NCI-H1417 treated with DMSO at 0.1 percent for 48 hours (cell line): ENCODE results near the gene AIF1.
"Not testable (repeated sequence)": the region's sequence is repeated elsewhere in the genome, so short reads cannot be mapped to it uniquely, and the experiment has no call there.

Experiments used
- DNase-seq: peaks from one replicate; lab custom pipeline; 2025; lab: John Stamatoyannopoulos, UW

The AIF1 gene

DNA sequence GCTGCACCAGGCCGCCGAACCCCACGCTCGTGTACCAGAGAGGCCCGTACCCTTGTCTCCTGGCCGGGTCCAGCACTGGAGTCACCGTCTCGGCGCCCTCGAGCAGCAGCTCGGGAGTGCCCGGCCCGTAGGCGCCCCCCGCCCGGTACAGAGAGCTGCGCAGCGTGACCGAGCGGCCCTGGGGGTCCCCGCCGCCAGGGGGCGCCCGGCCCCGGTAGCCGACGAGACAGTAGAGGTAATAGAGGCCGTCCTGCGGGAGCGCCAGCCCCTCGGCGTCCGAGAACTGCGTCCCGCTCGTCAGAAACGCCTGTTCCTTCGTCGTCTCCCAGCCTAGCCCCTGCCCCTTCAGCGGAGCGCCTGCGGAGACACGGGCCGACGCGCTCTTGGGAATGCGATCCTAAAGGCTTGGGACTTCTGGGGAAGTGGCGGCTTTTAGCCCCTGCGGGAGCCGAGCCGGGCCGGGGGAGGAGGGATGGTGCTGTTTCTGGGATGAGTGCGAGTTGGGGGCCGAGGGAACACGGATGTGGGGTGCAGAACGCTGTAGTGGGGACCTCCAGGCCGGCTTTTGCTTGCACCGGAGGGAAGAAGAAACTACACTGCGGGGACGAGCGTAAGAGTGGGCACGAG is 34.1 kb upstream of the AIF1 start:
- no peak for DNase-seq

GRCh38 chr6:31581434-31582229 is 33.4 kb upstream of the AIF1 start:
- no peak for DNase-seq

DNA sequence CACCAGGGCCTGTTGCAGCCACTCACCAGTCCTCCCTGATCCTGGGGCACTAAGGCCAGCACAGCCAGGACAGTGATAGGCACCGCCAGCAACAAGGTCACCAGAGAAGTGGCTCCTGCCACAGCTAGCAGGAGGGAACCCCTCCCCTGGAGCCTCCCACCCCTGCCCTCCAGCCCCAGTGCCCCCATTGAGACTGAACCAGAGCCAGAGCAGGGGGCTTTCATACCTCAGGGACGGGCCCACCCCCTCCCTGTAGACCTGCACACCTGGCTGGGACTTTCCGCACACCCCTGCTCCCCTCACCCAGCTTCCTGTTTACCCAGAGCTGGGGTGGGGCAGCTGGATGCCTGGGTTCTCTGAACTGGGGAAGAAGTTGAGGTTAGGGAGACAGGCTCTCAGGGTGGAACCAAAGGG is 32.8 kb upstream of the AIF1 start, which contains the start of gene LTB:
Gene LTB, minus strand, starts transcription at position 195 of the 414 bp plus-strand sequence. Its CDS starts 7 bp downstream, at position 188.
- no peak for DNase-seq

- DNase-seq, result no peak
Measured at GRCh38 chr6:31585491-31585890, 29.5 kb upstream of the AIF1 start.

GRCh38 chr6:31586008-31586407 is 29.0 kb upstream of the AIF1 start, which contains the start of gene LST1:
Gene LST1, plus strand, starts transcription at chr6:31586277. Its CDS starts 1,023 bp downstream, at chr6:31587300.
- DNase-seq, result no peak

GRCh38 chr6:31586599-31587281 is 28.3 kb upstream of the AIF1 start:
- no peak for DNase-seq

DNA sequence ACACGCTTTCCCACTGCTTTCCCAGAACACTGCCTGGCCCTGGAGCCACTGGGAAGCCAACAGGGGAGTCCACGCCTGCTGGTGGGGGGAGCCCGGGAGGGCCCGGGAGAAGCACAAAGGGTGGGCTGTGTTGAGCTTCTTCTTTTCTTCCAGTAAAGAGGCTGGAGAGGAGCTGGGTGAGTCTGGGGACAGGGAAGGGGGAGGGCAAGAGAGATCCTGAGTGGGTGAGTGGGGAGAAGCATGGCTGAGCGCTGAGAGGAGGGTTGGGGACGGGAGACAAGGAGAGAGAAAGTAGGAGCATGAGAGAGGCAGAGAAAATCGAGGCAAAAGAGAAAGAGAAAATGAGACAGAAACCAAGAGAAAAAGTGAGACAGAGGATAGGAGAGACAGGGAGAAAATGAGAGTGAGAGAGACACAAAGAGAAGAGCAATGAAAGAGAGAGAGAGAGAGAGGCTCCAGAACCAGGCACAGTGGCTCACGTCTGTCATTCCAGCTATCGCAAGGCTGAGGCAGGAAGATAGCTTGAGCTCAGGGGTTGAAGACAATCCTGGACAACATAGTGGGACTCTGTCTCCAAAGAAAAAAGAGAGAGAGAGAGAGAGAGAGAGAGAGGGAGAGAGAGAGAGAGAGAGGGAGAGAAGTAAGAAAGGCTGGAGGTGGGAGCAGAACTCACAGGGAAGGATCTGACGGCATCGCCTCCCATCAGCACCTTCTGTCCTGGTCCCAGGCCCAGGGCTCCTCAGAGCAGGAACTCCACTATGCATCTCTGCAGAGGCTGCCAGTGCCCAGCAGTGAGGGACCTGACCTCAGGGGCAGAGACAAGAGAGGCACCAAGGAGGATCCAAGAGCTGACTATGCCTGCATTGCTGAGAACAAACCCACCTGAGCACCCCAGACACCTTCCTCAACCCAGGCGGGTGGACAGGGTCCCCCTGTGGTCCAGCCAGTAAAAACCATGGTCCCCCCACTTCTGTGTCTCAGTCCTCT is 26.9 kb upstream of the AIF1 start:
- DNase-seq, result no peak

DNA sequence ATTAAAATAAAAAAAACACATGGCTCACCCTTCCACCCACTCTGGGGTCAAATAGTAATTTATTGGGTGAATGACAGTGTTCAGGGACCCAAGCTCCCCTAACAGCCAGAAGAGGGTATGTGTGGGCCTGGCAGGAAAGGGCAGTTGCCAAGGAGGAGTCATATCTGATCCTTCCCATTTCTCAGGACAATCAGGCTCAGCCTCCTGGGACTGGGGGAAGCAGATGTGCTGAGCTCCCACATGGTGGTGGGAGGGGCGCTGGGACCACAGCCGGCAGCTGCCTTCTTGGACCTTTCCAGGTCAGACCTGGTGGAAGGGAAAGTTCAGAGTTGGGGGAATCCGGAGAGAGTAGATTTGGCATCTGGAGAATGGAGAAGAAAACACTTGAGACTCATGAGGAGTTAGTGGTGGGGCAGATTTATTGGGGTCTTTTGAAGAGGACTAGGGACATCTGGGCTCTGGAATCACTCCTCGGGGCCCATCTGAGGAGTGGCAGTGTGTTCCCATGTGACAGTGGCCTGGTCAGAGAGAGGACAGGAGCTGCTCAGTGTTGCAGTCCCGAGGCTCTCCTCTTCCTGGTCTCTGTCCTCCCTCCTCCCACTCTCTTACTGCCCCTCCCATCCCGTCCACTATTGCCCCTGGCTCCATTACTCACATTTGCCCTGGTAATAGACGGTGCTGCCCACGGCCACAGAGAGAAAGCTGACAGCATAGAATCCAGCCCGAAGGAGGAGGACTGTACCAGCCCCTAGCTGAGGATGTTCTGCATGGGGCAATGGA is 26.0 kb upstream of the AIF1 start:
- no peak for DNase-seq

DNA sequence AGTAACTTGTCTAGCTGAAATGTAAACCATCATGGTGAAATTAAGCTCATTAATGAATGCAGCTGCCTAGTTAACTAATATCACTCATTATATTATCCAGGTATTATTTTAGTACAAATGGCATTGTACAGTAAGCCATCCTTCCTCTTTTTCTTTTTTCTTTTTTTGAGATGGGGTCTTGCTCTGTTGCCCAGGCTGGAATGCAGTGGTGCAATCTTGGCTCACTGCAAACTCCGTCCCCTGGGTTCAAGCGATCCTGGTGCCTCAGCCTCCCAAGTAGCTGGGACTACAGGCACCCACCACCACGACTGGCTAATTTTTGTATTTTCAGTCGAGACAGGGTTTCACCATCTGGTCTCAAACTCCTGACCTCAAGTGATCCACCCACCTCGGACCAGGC is 24.3 kb upstream of the AIF1 start:
- DNase-seq, result not testable (repeated sequence)

GRCh38 chr6:31592396-31592771 is 22.6 kb upstream of the AIF1 start:
- no peak for DNase-seq

DNA sequence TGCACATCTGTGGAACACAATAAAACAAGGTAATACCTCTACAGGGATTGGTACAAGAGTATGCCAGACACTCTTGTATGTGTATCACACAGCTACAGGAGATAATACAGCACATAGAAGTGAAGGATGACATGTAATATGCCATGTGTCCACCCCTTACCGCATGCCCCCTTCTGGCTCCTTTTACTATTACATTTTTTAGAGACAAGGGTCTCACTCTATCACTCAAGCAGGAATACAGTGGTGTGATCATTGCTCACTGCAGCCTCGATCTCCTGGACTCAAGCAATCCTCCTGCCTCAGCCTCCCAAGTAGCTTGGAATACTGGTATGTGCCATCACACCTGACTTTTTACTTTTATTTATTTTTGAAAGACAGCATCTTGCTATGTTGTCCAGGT is 18.0 kb upstream of the AIF1 start:
- DNase-seq, result no peak

DNA sequence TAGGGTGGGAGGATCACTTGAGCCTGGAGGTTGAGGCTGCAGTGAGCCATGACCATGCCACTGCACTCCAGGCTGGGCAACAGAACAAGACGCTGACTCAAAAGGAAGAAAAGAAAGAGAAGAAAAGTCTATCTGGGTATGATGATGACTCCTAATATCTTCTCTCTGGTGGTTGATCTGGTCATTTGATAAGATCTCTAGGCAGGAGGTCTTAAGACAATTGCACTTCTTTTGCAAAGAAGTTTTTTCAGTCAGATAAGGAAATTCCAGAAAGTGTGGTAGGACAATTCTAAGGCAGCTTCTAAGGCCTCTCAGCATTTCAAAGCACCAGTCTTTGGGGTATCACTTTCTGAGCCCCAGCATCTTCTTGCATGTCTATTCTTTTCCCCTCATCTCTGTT is 7.7 kb upstream of the AIF1 start:
- DNase-seq, result no peak

DNA sequence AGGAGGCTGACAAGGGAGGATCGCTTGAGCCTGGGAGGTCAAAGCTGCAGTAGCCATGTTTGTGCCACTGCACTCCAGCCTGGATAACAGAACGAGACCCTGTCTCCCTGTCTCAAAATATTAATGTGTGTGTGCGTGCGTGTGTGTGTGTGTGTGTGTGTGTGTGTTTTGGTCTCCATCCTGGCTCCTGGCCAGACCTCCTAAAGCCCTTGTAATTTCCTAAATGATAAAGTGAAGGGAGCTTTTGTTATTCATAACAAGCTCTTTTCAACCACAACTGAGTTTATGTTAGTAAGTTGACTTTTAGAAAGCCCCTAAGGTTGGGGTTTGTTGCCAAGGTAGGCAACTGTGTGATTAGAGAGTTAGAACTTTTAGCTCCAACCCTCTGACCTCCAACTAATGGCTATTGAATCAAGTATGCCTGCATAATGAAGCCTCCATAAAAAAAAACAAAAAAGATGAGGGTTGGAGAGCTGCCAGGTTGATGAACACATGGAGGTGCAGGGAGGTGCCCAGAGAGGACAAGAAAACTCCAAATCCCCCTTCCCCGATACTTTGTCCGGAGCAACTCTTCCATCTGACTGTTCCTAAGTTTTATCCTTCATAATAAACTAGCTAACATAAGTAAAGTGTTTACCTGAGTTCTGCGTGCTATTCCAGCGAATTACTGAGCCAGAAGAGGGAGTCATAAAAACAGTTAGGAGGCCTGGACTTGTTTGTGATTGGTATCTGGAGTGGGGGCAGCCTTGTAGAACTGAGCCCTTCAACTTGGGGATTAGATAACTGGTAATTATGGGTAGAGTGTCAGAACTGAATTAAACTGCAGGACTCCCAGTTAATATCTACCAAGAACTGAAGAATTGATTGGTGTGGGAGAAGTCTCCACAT is 5.3 kb upstream of the AIF1 start:
- DNase-seq, result no peak

DNA sequence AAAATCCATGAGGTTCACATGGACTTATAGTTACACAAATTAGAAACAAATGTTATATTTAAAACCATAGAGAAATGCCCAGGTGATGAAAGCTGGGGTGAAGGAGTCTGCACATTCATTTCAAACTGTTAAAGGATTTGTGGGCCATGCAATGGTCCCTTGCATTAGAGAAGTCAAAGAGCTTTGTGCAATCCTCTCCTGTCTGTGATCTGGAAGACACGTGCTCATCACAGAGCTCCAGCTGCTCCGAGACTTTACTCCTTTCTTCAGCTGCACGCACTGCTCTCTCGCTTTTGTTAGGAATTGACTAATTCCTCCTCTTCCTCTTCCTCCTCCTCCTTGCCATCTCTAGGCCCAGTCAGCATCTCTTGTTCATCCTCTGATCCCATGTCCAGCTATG is 4.1 kb upstream of the AIF1 start:
- no peak for DNase-seq

GRCh38 chr6:31614075-31614619 is 887 bp upstream of the AIF1 start:
- no peak for DNase-seq

GRCh38 chr6:31615748-31616147 is 714 bp downstream of the AIF1 start:
- no peak for DNase-seq

DNA sequence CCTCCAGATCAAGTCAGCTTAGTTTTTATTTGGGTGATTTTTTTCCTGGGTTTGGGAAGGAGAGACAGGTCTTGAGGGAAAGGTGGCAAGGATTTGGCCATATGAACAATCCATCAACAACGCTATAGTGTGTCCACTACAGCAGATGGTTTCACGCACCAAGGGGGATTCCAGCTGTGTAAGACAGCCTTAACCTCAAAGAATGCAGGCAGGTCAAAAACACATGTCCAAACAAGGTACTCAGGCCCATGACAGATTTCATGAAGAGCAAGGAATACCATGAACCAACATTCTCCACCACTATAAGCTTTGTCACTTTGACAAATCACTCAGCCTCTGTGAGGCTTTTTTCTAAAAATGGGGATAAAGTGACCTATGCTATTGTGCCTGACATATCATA is 2.0 kb downstream of the AIF1 start:
- DNase-seq, result no peak

DNA sequence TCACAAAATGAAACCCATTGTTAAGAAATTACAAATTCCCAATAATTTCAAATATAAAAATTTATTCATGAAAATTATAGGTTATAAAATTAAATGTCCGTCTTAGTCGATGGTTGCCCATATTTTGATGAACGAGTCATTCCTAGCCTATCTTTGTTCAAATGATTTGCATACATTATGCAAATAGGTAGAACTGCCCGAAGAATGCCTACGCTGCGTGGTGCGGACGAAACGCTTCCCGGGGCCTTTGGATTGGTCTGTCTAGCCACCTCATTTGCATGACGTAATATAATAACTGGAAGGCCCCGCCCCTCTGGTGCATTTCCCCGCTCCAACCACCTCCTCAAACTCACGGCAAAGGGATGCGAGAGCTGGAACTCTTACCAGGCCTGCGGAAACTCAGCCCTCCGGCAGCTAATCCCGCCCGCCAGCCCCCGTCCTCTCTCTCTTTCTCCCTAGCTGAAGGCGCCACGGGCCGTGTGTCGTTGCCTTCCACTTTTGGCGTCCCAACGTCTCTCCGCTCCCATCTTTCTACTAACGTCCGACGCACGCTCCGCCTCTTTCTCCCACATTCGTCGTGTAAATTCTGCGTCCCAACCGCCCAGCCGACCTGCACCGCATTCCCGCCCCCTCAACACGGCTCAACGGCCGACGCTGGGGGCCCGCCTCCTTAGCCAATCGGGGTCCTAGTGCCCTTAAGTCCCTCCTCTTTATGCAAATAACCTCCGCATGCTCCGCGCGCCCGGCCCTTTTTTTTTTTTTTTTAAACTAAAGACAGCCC is 5.0 kb downstream of the AIF1 start:
- peak; percentile 95 for DNase-seq
